Muscle of leg (tissue), 11 donors: ENCODE measurements around the gene BICDL1. TPM values are rescaled to one million over a fixed set of nuclear protein-coding genes. Genes with fewer than 3 reads are reported as not detected.
"Not testable (repeated sequence)": the region's sequence is repeated elsewhere in the genome, so short reads cannot be mapped to it uniquely, and the experiment has no call there.

Source experiments
- DNase-seq: peaks from one replicate; pipeline ENCODE4 v3.0.0; 2013
- H3K27ac ChIP-seq: one replicate; pipeline ENCODE4 v1.5.1; 2013; ENCODE audit warnings: mild to moderate bottlenecking, low read length, control low read depth
- H3K27me3 ChIP-seq: one replicate; pipeline ENCODE4 v1.6.1; 2013; ENCODE audit warnings: low read length; ENCODE audit not compliant: control insufficient read depth, insufficient read depth
- H3K36me3 ChIP-seq: one replicate; pipeline ENCODE4 v1.6.1; 2013; ENCODE audit warnings: low read length; ENCODE audit not compliant: control insufficient read depth, insufficient read depth
- H3K4me1 ChIP-seq: one replicate; pipeline ENCODE4 v1.6.1; 2013; ENCODE audit warnings: low read length; ENCODE audit not compliant: control insufficient read depth, insufficient read depth
- H3K4me3 ChIP-seq: one replicate; pipeline ENCODE4 v1.5.1; 2013; ENCODE audit warnings: low read length, control low read depth
- H3K9me3 ChIP-seq: replicated peaks from 2 replicates; pipeline ENCODE4 v1.6.1; 2013; ENCODE audit warnings: low read depth, low read length; ENCODE audit not compliant: control insufficient read depth
- WGBS: methylation state at CpG from one replicate; pipeline ENCODE4 v1.1.5; 2013; ENCODE audit warnings: missing lambda C conversion rate; ENCODE audit not compliant: insufficient coverage; 5-methylcytosine and 5-hydroxymethylcytosine counted together
- polyA plus RNA-seq, 8 donors: library from polyadenylated mRNA; unstranded; fragments of 120-200 nt; gene quantifications; one replicate each; pipeline versions ENCODE4 v1.2.1 to v1.2.3, GENCODE V29; 2013; ENCODE audit warnings: inconsistent platforms in 1 of 8, low replicate concordance in 1 of 8; ENCODE audit not compliant: insufficient read length in 8 of 8, insufficient read depth in 1 of 8
- total RNA-seq: library from RNA; stranded (reverse); fragments of 120-200 nt; gene quantifications from one replicate; pipeline ENCODE4 v1.2.4, GENCODE V29; 2013

BICDL1 gene
- total and polyA plus RNA-seq, 9 donors = 1.3 to 6.4 (median 3.4) TPM

GRCh38 chr12:120019197-120019596 lies 30.2 kb downstream of the BICDL1 start:
- Histone ChIP-seq H3K36me3 (no peaks in the 10 kb centered on the region), H3K4me3 (no peak overlapping the region), H3K9me3 (no peaks in the 10 kb centered on the region), H3K4me1 (no peaks in the 10 kb centered on the region), H3K27ac (no peak overlapping the region), H3K27me3 (no peaks in the 10 kb centered on the region)
- no peak for DNase-seq

GRCh38 chr12:120019938-120020337 lies 30.9 kb downstream of the BICDL1 start:
- Histone ChIP-seq H3K27ac (no peak overlapping the region), H3K27me3 (no peaks in the 10 kb centered on the region), H3K36me3 (no peaks in the 10 kb centered on the region), H3K9me3 (no peaks in the 10 kb centered on the region), H3K4me1 (no peaks in the 10 kb centered on the region), H3K4me3 (no peak overlapping the region)
- no CpG with 5 or more reads among the region's 5 CpGs for WGBS
- no peak for DNase-seq

DNA sequence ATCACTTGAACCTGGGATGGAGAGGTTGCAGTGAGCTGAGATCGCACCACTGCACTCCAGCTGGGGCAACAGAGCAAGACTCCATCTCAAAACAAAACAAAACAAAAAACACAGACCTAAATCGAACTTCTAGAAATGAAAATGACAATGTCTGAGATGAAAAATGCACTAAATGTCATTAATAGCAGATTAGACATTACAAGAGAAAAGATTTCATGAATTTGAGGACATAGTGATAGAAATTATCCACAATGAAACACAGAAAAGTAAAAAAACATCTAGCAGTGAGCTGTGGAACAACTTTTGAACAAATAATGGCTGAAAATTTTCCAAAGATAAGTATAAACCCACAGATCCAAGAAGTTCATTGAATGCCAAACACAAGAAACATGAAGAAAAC lies 35.2 kb downstream of the BICDL1 start:
- no CpG with 5 or more reads among the region's 2 CpGs for WGBS
- no peak for DNase-seq
- Histone ChIP-seq H3K36me3 (no peaks in the 10 kb centered on the region), H3K27me3 (no peaks in the 10 kb centered on the region), H3K4me1 (no peaks in the 10 kb centered on the region), H3K27ac (no peak overlapping the region), H3K9me3 (no peaks in the 10 kb centered on the region), H3K4me3 (no peak overlapping the region)

- Histone ChIP-seq H3K27ac (no peak overlapping the region), H3K36me3 (no peaks in the 10 kb centered on the region), H3K4me1 (no peaks in the 10 kb centered on the region), H3K9me3 (no peaks in the 10 kb centered on the region), H3K4me3 (no peak overlapping the region), H3K27me3 (no peaks in the 10 kb centered on the region)
- no CpG with 5 or more reads among the region's 2 CpGs for WGBS
- DNase-seq = no peak
Observed at GRCh38 chr12:120025640-120026039, 36.6 kb downstream of the BICDL1 start.

DNA sequence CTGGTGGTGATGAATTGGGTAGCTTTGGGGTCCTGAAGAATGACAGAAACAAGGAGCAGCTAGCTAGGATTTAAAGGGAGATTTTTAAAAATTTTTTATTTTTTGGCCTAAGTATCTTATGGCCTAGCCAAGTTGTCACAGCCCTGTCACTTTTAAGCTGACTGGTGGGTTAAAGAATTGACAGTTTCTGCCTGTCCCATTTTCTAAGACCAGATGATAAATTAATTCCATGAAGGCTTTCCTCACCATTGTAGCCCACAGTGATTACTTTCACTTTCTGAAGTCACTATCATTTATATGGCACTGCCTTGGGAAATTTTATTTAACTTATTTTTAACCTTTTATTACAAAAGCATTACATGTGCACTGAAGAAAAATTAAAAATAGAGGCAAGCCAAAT lies 43.2 kb downstream of the BICDL1 start:
- Histone ChIP-seq H3K36me3 (no peaks in the 10 kb centered on the region), H3K27me3 (no peaks in the 10 kb centered on the region), H3K27ac (no peak overlapping the region), H3K4me1 (no peaks in the 10 kb centered on the region), H3K9me3 (no peaks in the 10 kb centered on the region), H3K4me3 (no peak overlapping the region)
- no peak for DNase-seq

DNA sequence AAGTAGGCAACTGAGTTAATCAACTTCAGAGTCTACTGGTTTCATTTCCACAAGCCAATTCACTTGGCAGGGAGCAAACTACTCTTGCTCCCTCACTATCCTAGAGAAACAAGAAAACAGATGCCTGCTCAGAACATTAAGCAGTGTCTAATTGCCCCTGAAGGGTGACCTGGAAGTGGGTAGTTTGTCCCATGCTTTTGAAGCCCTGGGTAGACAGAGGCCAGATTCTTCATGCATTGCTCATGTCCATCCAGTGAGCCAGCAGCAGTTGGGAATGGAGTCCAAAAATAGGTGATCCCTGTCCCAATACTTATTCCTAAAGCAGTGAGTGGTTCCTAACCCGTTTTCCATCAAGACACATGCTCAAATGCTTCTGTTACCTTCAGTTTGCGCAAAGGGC lies 48.8 kb downstream of the BICDL1 start:
- no peak overlapping the region for H3K27ac ChIP-seq
- no peak for DNase-seq
- 50% methylated on average over 1 of the region's 2 CpGs for WGBS

GRCh38 chr12:120039711-120040110 lies 50.7 kb downstream of the BICDL1 start:
- Histone ChIP-seq H3K9me3 (no peaks in the 10 kb centered on the region), H3K27me3 (no peaks in the 10 kb centered on the region), H3K4me3 (no peak overlapping the region), H3K36me3 (no peaks in the 10 kb centered on the region), H3K27ac (no peak overlapping the region), H3K4me1 (no peaks in the 10 kb centered on the region)
- DNase-seq = no peak
- WGBS = no CpG with 5 or more reads among the region's 3 CpGs

More for the DNA sequence above, 48.8 kb downstream of the BICDL1 start:
- Histone ChIP-seq H3K36me3 (no peaks in the 10 kb centered on the region), H3K4me1 (no peaks in the 10 kb centered on the region), H3K4me3 (no peak overlapping the region), H3K9me3 (no peaks in the 10 kb centered on the region), H3K27me3 (no peaks in the 10 kb centered on the region)

GRCh38 chr12:120041386-120042231 lies 52.6 kb downstream of the BICDL1 start:
- no peak overlapping the region for H3K27ac ChIP-seq
- no peak overlapping the region for H3K4me3 ChIP-seq
- no peak for DNase-seq
- no peaks in the 10 kb centered on the region for H3K27me3 ChIP-seq
- no peaks in the 10 kb centered on the region for H3K4me1 ChIP-seq
- no peaks in the 10 kb centered on the region for H3K36me3 ChIP-seq
- H3K9me3 ChIP-seq = no peaks in the 10 kb centered on the region
- WGBS = 51% methylated on average over 9 of the region's 11 CpGs

GRCh38 chr12:120045367-120045766 lies 56.3 kb downstream of the BICDL1 start:
- no CpG with 5 or more reads among the region's 5 CpGs for WGBS
- not testable (repeated sequence) for H3K4me1 ChIP-seq, DNase-seq, H3K4me3 ChIP-seq, H3K9me3 ChIP-seq, H3K36me3 ChIP-seq, H3K27ac ChIP-seq, H3K27me3 ChIP-seq

DNA sequence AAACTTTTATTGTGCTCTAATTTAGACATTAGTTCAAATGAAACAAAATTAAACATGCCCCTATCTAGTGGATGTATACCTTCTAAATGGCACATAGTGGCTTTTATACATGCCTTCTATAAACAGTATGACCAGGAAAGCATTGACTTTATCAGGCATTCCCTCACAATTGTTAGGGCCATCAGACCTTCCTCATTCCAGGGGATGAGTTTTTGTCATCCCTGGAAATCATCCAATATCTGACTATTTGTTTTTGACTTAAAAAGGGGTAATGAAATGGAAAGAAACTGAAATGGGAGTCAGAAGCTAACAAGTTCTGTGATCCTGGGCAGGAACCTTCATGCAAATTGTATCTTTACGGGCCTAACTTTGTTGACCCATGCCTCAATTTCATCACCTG lies 58.0 kb downstream of the BICDL1 start:
- H3K27me3 ChIP-seq = no peaks in the 10 kb centered on the region
- DNase-seq = no peak
- no peak overlapping the region for H3K27ac ChIP-seq
- no peaks in the 10 kb centered on the region for H3K36me3 ChIP-seq
- no peaks in the 10 kb centered on the region for H3K4me1 ChIP-seq
- no peak overlapping the region for H3K4me3 ChIP-seq
- H3K9me3 ChIP-seq = no peaks in the 10 kb centered on the region
- WGBS = no CpG with 5 or more reads among the region's 1 CpG

- no peaks in the 10 kb centered on the region for H3K27me3 ChIP-seq
- no peak for DNase-seq
- no peaks in the 10 kb centered on the region for H3K9me3 ChIP-seq
- no peak overlapping the region for H3K4me3 ChIP-seq
- no peaks in the 10 kb centered on the region for H3K4me1 ChIP-seq
- no peak overlapping the region for H3K27ac ChIP-seq
- no peaks in the 10 kb centered on the region for H3K36me3 ChIP-seq
Observed at GRCh38 chr12:120048263-120048662, 59.2 kb downstream of the BICDL1 start.
